A549 (cell line): Measurements from ENCODE around the gene GALNT18. TPM values are rescaled to one million over a fixed set of nuclear protein-coding genes. Genes with fewer than 3 reads are reported as not detected.

Source experiments
- ATAC-seq, 2 experiments: fragments of 200-7000 bp in 1 of 2; fragments of >200 bp in 1 of 2; cut with Nextera tagmentation in 1 of 2; cut with Tn5 transposase in 1 of 2; 3 replicates each; pipeline versions ENCODE4 v1.8.0 to v1.9.1; 2018 to 2020; ENCODE audit warnings: mild to moderate bottlenecking in 1 of 2, moderate library complexity in 1 of 2
- CTCF ChIA-PET: fragments of 300-600 bp; sonication (Branson Sonifier 250); formaldehyde crosslinking; extraction: SDS; loops from one replicate; lab custom pipeline; 2021; ENCODE audit warnings: antibody characterized with exemption, inconsistent platforms; lab: Yijun Ruan, JAX
- POLR2A ChIA-PET: fragments of 350-600 bp; formaldehyde crosslinking; extraction: SDS; loops from one replicate; lab custom pipeline; 2021; ENCODE audit warnings: antibody characterized with exemption, inconsistent platforms; lab: Yijun Ruan, JAX
- DNase-seq, 2 experiments: peaks; one replicate each; pipeline versions ENCODE4 v3.0.0 to v3.0.0-alpha.2; 2011 to 2016; ENCODE audit warnings: low read depth in 1 of 2, low spot score in 1 of 2
- FAIRE-seq: peaks from 2 replicates; lab custom pipeline; 2011; peaks lifted over from hg19 to GRCh38; lab: Jason Lieb, UNC
- H3K27ac ChIP-seq, 2 experiments: fragments of >200 bp; sonication (Bioruptor Twin); formaldehyde crosslinking; 3 replicates each; pipeline ENCODE4 v1.5.1; 2016 to 2017
- H3K4me1 ChIP-seq: fragments of >200 bp; sonication (Bioruptor Twin); formaldehyde crosslinking; 3 replicates; pipeline ENCODE4 v1.6.1; 2016
- H3K4me2 ChIP-seq: fragments of >200 bp; sonication (Bioruptor Twin); formaldehyde crosslinking; 3 replicates; pipeline ENCODE4 v1.6.1; 2016
- H3K4me3 ChIP-seq: fragments of >200 bp; sonication (Bioruptor Twin); formaldehyde crosslinking; 3 replicates; pipeline ENCODE4 v1.5.1; 2016
- H3K9me3 ChIP-seq: fragments of >200 bp; sonication (Bioruptor Twin); formaldehyde crosslinking; 3 replicates; pipeline ENCODE4 v1.6.1; 2016
- ATOH8 ChIP-seq: fragments of 250-450 bp; sonication (Bioruptor Pico); IDR thresholded peaks from 2 replicates; pipeline ENCODE4 v1.5.0; 2020; ENCODE audit warnings: low read depth, mild to moderate bottlenecking, moderate library complexity
- CBX2 ChIP-seq: fragments of 200-600 bp; sonication (generic); IDR thresholded peaks from 2 replicates; pipeline ENCODE4 v1.6.1; 2016; ENCODE audit warnings: low read depth, mild to moderate bottlenecking, borderline replicate concordance
- CBX8 ChIP-seq: fragments of 200-600 bp; sonication (generic); IDR thresholded peaks from 2 replicates; pipeline ENCODE4 v1.6.1; 2016
- CEBPB ChIP-seq, 2 experiments: fragments of >200 bp in 1 of 2; sonication (Bioruptor Twin) in 1 of 2; formaldehyde crosslinking in 1 of 2; IDR thresholded peaks; 2 replicates each; pipeline ENCODE4 v1.6.1; 2012 to 2016
- EHF ChIP-seq: fragments of 250-450 bp; sonication (Bioruptor Pico); IDR thresholded peaks from 2 replicates; pipeline ENCODE4 v1.5.0; 2020; ENCODE audit warnings: mild to moderate bottlenecking
- FOSL2 ChIP-seq, 2 experiments: fragments of 450-650 bp in 1 of 2; fragments of >200 bp in 1 of 2; sonication (Bioruptor Twin) in 1 of 2; formaldehyde crosslinking; IDR thresholded peaks; 2 replicates each; pipeline versions ENCODE4 v1.5.0 to v1.6.1; 2016 to 2020; ENCODE audit warnings: mild to moderate bottlenecking in 1 of 2, moderate library complexity in 1 of 2
- HDAC2 ChIP-seq: fragments of 200-600 bp; sonication (generic); IDR thresholded peaks from 2 replicates; pipeline ENCODE4 v1.6.1; 2016
- HMGXB4 ChIP-seq: fragments of 250-450 bp; sonication (Bioruptor Pico); IDR thresholded peaks from 2 replicates; pipeline ENCODE4 v1.5.0; 2021; ENCODE audit warnings: mild to moderate bottlenecking, moderate library complexity, borderline replicate concordance
- HOXB5 ChIP-seq: fragments of 250-450 bp; sonication (Bioruptor Pico); IDR thresholded peaks from 2 replicates; pipeline ENCODE4 v1.5.0; 2020; ENCODE audit warnings: mild to moderate bottlenecking, moderate library complexity
- JUN ChIP-seq, 2 experiments: fragments of >200 bp; sonication (Bioruptor Twin); formaldehyde crosslinking; IDR thresholded peaks; 2 replicates in 1 of 2; 3 replicates in 1 of 2; pipeline ENCODE4 v1.6.1; 2016 to 2017
- KDM1A ChIP-seq: fragments of 200-600 bp; sonication (generic); IDR thresholded peaks from 2 replicates; pipeline ENCODE4 v1.6.1; 2016; ENCODE audit warnings: low read depth, mild to moderate bottlenecking
- MAX ChIP-seq: IDR thresholded peaks from 2 replicates; pipeline ENCODE4 v1.6.1; 2012
- MYC ChIP-seq: IDR thresholded peaks from 2 replicates; pipeline ENCODE4 v1.6.1; 2012; ENCODE audit warnings: mild to moderate bottlenecking, inconsistent platforms, low read length, improper control_type of control experiment, borderline replicate concordance
- NR3C1 ChIP-seq: fragments of >200 bp; sonication (Bioruptor Twin); formaldehyde crosslinking; IDR thresholded peaks from 3 replicates; pipeline ENCODE4 v1.6.1; 2017
- PBX3 ChIP-seq: IDR thresholded peaks from 2 replicates; pipeline ENCODE4 v1.6.1; 2012
- PHF8 ChIP-seq: fragments of 200-600 bp; sonication (generic); IDR thresholded peaks from 2 replicates; pipeline ENCODE4 v1.6.1; 2016; ENCODE audit warnings: low read depth, mild to moderate bottlenecking, antibody characterized with exemption, moderate library complexity, borderline replicate concordance
- RARB ChIP-seq: fragments of 250-450 bp; sonication (Bioruptor Pico); IDR thresholded peaks from 2 replicates; pipeline ENCODE4 v1.8.0; 2021; ENCODE audit warnings: mild to moderate bottlenecking, moderate library complexity
- REST ChIP-seq: fragments of 200-600 bp; sonication (generic); IDR thresholded peaks from 2 replicates; pipeline ENCODE4 v1.6.1; 2016; ENCODE audit warnings: antibody characterized with exemption, mild to moderate bottlenecking, moderate library complexity
- RFX5 ChIP-seq: fragments of 450-650 bp; IDR thresholded peaks from 2 replicates; pipeline ENCODE4 v1.7.1; 2014; ENCODE audit warnings: antibody characterized with exemption, mild to moderate bottlenecking, moderate library complexity
- ZC3H11A ChIP-seq: fragments of 450-650 bp; IDR thresholded peaks from 2 replicates; pipeline ENCODE4 v1.6.1; 2014; ENCODE audit warnings: antibody characterized with exemption, mild to moderate bottlenecking
- ZNF302 ChIP-seq: fragments of 250-450 bp; sonication (Bioruptor Pico); IDR thresholded peaks from 2 replicates; pipeline ENCODE4 v1.9.0; 2021; ENCODE audit warnings: inconsistent platforms, mild to moderate bottlenecking, moderate library complexity
- WGBS: methylation state at CpG from one replicate; pipeline ENCODE4 v1.1.6; 2017; ENCODE audit errors: missing lambda C conversion rate; 5-methylcytosine and 5-hydroxymethylcytosine counted together
- polyA plus RNA-seq, 4 experiments: library from polyadenylated mRNA; depleted of rRNA in 3 of 4; stranded (reverse); fragments of >200 nt; fragmentation: RNase III in 1 of 4; extraction: RNeasy Plus Mini Kit Qiagen cat#74134 plus additional on column Dnase treatment in 1 of 4; gene quantifications; 2 replicates in 3 of 4; 3 replicates in 1 of 4; pipeline ENCODE4 v1.2.3, GENCODE V29; 2011 to 2017

Gene GALNT18
- polyA plus RNA-seq, 2 of the 4 experiments (the other 2 are of a cell fraction) = 6.7 to 16.1 TPM

GRCh38 chr11:11230087-11230486 is 391.7 kb downstream of the GALNT18 start (continued):
- no peak for TF ChIP-seq ATOH8 (CRISPR knock-in tag)

- CTCF ChIA-PET = no interaction called here
- POLR2A ChIA-PET = no interaction called here
- TF ChIP-seq PBX3 (no peak), CEBPB (IDR thresholded peaks at IDR 0.05) (no peak), HDAC2 (no peak), CBX2 (no peak), NR3C1 (no peak), FOSL2 (IDR thresholded peaks at IDR 0.05) (no peak), FOSL2 (CRISPR knock-in tag; IDR thresholded peaks at IDR 0.05) (no peak), EHF (CRISPR knock-in tag) (no peak), REST (no peak), ZNF302 (no peak), CBX8 (no peak), RFX5 (no peak), ZC3H11A (no peak)
- TF ChIP-seq, all 56 proteins: peak for 0
- no peak overlapping the region for H3K4me3 ChIP-seq
- H3K9me3 ChIP-seq = 0 out of 3 replicates have a peak, but pooled peaks cover 4% of the 10 kb centered on the region
- H3K4me2 ChIP-seq = no peak overlapping the region
- ATAC-seq = no peak
- H3K27ac ChIP-seq = no peak overlapping the region
- FAIRE-seq = no peak
- DNase-seq = no peak
- 77% methylated on average over 2 of the region's 2 CpGs for WGBS
- H3K4me1 ChIP-seq = no peaks in the 10 kb centered on the region
Measured at GRCh38 chr11:11229647-11230046, 392.2 kb downstream of the GALNT18 start.

- Histone ChIP-seq H3K4me1 (no peaks in the 10 kb centered on the region), H3K9me3 (0 out of 3 replicates have a peak, but pooled peaks cover 4% of the 10 kb centered on the region), H3K27ac (no peak overlapping the region), H3K4me2 (no peak overlapping the region), H3K4me3 (no peak overlapping the region)
- CTCF ChIA-PET = interaction anchor here (1.4 kb wide), 1 partner anchor 9 kb away, joined by 3 read pairs; no protein-coding TSS in a partner anchor
- 55% methylated on average over 8 of the region's 8 CpGs for WGBS
- POLR2A ChIA-PET = no interaction called here
- ATAC-seq (no peak), DNase-seq (no peak), FAIRE-seq (no peak)
- TF ChIP-seq HDAC2 (no peak), MYC (no peak), ZNF302 (no peak), EHF (CRISPR knock-in tag) (no peak), HOXB5 (CRISPR knock-in tag) (no peak), HMGXB4 (CRISPR knock-in tag) (no peak), KDM1A (no peak), RARB (CRISPR knock-in tag) (no peak), MAX (no peak), JUN (IDR thresholded peaks at IDR 0.05) (no peak), PHF8 (no peak)
Measured at GRCh38 chr11:11227296-11228085, 394.3 kb downstream of the GALNT18 start.
